Stimulated activated CD4-positive, alpha-beta T cell treated with anti-CD3 and anti-CD28 coated beads, TNF-alpha, amount 100 ng/mL, for 24 hours (primary cell): Measurements from ENCODE around the gene BIVM.
"Not testable (repeated sequence)": the region's sequence is repeated elsewhere in the genome, so short reads cannot be mapped to it uniquely, and the experiment has no call there.

Experiments
- DNase-seq, 3 experiments: peaks; one replicate each; pipeline ENCODE4 v3.0.0-alpha.2; 2020; ENCODE audit warnings: low read depth in 3 of 3

BIVM gene

DNA sequence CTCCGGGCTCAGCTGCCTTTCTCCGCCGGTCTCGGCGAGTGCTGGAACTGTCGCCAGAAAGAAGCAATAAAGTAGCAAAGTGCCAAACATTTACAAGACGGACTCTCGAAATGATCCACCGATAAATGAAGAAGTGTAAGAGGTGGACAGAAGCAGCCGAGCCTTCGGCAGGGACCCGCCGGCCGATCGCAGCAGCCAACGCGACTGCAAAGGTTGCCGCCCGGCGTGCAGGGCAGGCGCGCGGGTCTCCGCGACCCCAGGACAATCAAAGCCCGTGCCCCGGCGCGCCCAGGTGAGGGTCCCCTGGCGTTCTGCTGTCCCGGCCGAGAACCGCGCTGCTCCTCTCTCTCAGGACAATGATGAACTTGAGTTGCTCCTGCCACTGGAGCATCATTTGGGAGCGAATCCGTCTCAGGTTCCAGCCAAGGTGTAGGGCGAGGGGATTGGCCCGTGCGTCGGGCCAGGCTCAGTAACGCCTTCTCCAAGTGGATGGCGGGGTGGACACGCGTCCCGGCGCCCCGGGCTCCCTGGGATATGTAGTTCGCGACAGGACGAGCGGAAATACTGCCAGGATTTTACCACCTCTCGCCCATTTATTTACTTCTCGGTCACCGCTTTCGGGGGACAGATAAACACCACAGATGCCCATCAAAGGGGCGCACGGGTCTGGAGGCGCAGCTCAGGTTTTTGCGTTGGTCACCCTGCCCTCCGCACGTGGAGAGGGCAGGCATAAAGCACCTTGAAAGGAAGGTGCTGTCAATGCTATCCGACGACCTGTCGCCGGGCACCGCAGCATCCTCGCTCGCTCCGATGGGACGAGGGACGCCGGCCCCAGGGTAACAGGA lies at the start of gene BIVM, which contains the start of gene POGLUT2:
Gene BIVM (plus strand): TSS at position 539 of the 845 bp plus-strand sequence. CDS start 8,149 bp downstream, outside the sequence.
Gene POGLUT2 (minus strand): TSS at position 396 of the 845 bp plus-strand sequence. CDS start 306 bp downstream, at position 90.
- DNase-seq = peak; percentile 60 to 85 (median 62)

DNA sequence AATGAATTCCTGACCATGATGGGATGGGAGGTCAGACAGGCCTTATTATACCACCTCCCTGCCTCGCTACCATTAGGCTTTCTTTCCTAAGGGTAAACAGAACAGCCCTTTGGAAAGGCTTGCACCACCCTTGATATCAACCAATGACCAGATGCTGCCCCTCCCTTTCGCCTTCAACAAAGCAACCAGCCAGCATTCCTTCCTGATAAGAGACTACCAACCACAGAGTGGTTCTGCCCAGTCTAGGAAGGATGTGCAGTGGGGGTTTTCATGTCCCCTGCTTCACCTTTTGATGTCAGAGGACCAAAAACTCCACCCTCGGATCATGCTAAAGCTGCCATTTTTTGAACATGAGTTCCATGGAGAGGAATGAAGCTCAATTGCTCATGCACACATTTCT lies 47.0 kb upstream of the BIVM start:
- no peak for DNase-seq

- DNase-seq = no peak
These were observed 41.9 kb upstream of the BIVM start for GRCh38 chr13:102757006-102757405.

- DNase-seq = no peak
These were observed 40.1 kb upstream of the BIVM start for GRCh38 chr13:102758842-102759241.

DNA sequence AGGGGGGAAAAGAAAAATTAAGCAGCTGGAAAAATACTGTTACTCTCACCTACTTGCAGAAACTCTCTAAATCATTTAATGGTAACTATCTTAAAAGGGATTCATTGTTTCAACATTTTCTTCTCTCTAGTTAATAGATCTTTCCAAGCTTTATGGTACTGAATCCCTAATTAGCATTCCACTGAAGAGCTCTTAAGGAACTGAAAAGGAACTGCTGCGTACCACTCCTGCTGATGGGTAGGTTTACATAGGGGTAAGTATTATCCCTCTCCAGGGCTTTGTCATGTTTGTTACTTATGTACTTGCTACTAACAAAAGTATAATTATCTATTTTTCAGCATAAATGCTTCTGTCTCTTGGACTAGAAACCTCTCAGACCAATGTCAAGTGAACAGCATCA lies 37.8 kb upstream of the BIVM start:
- no peak for DNase-seq

GRCh38 chr13:102763741-102764140 lies 35.2 kb upstream of the BIVM start:
- DNase-seq = no peak

DNA sequence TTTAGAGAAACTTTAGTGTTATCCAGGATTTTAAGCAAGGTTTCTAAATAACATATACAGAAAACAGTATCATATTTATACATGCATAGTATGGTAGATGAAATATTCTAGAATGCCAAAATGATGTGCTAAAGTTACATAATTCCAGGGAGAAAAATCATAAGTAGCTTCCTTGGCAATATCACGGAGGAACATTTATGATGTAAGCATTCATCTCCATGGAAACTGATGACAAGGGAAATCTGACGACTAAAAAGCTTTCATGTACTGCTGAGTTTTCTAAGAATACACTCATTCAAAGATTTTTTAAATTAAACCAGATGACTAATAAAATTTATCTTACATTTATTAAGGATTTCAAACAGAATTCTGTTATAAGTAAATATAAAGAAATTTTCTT lies 30.0 kb upstream of the BIVM start:
- no peak for DNase-seq

GRCh38 chr13:102769679-102770078 lies 29.2 kb upstream of the BIVM start:
- DNase-seq = no peak

DNA sequence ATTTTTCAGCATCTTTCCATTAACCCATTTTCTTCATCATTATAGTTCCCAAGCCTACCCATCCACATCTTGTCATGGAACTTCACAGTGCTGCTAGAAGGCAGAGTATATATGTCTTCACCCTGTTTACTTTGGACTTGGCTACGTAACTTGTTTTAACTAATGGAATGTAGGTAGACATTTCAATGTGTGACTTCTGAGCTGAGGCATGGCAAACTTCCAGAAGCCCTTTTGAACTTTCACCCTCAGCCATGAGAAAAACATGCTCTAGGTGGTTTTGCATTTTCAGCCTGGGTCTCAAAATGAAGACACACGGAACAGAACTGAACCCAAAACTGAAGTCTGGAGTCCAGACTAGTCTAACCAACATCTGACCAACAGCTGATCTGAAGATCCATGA lies 28.5 kb upstream of the BIVM start:
- DNase-seq = no peak

GRCh38 chr13:102771298-102772041 lies 27.4 kb upstream of the BIVM start:
- no peak for DNase-seq

- DNase-seq = no peak
These were observed 26.9 kb upstream of the BIVM start for GRCh38 chr13:102772042-102772425.

DNA sequence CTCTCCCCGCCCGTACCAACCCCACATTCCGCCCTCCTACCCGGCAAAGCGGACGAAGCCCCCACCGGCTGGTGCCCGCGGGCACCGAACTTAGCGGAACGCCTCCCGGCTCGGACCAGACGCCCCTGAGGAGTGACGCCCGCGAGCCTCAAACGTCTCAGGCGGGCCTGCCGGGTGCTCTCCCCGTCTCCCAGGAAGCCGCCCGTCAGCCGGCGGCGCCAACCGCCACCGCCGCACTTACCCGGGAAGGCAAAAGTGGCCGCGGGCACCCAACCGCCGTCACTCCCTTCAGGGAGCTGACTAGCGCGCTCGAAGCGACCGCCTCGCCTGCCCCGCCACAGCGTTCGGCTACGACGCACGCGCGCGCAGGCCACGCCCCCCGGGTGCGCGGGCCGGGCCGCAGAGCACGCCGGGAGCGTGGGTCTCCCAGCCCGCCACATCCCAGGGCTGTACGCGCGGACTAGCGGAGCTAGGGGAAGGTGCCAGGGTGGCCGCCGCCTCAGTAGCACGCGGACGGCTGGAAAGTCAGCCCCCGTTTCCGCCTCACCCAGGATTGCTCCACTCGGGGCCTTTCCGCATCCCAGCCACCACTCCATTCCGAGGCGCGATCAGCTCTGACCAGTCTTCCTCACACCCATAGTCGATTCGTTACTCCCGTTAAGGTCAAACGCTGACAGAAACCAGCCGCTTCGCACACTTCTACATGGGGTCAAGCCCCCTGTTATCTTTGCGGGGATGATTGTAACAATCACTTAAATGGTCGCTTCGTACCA lies 25.3 kb upstream of the BIVM start, which contains the start of gene TEX30:
Gene TEX30 (minus strand): TSS at position 346 of the 773 bp plus-strand sequence. CDS start 3,760 bp downstream, outside the sequence.
- DNase-seq = peak; percentile 66 to 82 (median 72)

DNA sequence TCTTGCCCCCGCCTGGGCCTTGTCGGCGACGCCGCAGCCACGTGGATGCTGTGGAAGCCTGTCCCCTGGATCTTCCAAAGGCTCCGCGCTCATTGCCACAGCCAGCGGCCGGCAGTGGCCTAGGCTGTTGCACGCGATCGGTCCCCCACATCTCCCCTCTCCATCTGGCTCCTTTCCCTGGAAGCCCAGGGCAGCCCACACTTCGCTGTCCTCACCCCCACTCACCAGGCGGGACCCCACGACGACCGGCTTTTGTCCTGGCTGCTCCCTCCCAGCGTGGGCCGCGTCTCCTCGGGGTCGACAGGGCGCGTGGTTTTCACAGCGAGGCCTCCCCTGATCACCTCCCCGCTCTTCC lies 24.7 kb upstream of the BIVM start:
- DNase-seq = no peak

DNA sequence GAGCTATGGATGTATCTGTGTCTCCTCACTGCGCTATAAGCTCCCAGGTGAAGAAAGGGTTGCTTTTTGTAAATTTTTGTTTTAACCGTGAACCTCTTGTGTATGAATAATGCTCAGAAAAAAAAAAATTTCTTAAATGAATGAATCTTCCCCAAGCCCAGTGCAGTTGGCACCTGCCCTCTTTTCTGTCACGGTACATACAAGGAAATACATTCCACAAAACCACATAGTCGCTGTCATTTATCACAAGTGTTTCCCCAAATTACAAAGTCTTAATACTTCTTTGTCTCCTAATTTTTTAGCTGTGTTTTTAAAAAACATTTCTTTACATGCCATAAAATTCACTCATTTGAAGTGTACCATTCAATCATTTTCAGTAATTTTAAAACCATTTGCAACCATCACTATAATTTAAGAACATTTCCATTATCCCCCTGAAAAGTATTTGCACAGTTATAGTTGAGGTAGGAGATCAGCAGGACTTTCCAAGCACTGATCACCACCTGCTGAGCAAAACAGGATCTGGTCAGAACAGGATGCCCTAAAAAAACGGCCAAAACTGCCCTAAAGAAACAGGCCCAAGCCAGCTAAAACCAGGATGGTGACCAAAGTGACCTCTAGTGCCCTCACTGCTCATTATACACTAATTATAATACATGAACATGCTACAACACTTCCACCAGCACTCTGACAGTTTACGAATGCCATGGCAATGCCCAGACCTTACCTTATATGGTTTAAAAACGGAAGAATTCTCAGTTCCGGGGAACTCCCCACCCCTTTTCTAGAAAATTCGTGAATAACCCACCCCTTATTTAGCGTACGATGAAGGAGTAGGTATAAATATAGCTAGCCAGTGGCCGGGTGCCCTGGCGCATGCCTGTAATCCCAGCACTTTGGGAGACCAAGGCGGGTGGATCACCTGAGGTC lies 24.1 kb upstream of the BIVM start:
- DNase-seq = no peak

DNA sequence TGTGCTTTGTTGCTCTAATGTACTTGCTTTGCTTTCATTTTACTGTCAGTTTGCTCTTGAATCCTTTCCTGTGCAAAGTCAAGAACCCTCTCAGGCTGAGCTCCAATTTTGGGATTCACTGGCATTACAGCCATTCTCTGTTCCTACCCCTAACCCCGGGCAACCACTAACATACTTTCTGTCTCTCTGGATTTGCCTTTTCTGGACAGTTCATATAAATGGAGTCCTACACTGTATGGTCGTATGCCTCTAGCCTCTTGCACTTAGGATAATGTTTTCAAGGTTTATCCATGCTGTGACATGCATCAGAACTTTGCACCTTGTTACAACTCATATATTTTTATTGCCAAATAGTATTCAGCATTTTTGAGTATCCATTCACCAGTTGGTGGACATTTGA lies 22.6 kb upstream of the BIVM start:
- no peak for DNase-seq

DNA sequence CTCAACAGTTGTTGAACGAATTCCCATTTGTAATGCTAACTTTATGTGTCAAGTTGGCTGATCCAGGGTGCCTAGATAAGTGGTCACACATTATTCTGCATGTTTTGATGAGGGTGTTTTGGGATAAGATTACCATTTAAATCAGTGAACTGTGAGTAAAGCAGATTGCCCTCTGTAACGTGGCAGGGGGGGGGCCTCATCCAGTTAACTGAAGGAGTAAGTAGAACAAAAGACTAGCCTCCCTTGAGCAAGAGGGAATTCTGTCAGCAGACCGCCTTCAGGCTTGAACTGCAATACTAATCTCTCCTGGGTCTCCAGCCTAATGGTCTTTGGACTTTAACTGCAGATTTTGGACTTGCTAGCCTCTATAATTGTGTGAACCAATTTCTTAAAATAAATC lies 21.2 kb upstream of the BIVM start:
- DNase-seq = no peak

- DNase-seq = peak in 1 of 3 experiments; percentile 18
These were observed 19.3 kb upstream of the BIVM start for GRCh38 chr13:102779436-102780159.

DNA sequence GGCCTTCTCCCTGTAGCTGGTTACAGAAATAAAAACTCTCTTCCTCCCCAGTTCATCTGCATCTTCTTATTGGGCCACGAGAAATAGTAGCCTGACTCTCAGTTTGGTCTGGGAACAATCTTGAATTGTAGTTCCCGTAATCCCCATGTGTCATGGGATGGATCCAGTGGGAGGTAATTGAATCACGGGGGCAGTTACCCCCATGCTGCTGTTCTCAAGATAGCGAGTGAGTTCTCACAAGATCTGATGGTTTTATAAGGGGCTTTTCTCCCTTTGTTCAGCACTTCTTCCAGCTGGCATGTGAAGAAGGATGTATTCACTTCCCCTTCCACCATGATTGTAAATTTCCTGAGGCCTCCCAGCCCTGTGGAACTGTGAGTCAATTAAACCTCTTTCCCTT lies 18.3 kb upstream of the BIVM start:
- DNase-seq = not testable (repeated sequence)

- DNase-seq = no peak
These were observed 17.3 kb upstream of the BIVM start for GRCh38 chr13:102781591-102781990.

DNA sequence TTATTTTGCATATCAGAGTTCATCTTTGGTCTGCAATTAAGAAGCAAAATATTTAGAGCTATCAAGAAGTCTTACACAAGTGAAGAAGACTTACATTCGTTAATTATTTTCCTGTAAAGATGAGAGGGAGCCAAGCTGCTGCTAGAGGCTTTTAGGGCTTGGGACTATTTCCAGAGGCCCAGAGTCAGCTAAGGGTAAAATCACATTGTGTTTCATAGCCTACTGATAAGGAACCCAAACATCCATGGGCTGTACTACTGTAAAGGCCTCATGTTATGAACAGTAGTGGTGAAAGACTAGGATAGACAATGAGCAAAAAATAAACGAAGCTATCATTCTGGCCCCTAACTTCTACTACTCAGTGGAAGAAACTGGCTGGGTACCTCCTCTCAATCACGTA lies 14.4 kb upstream of the BIVM start:
- no peak for DNase-seq
